ENCODE results near the gene USP6NL.

DNA sequence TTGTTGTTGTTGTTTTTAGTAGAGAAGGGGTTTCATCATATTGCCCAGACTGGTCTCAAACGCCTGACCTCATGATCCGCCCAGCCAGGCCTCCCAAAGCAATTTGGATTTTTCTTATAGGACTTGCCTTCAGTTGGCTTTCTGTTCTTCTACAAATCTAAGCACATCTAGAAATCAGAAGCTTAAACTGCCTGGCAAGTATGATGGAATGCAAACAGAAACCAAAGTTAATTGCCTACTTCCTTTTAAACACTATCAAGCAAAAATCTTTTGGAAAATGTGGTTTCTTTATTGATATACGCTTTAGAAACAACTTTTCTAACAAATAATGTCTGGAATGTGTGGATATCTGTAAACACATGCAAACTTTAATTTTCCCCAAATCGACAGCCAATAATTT lies 64.9 kb downstream of the USP6NL start:
- TF ChIP-seq POLR2A (IDR thresholded peaks at IDR 0.05): no peak
- no peak for TF ChIP-seq POLR2AphosphoS5 (IDR thresholded peaks at IDR 0.05)
- no peak for TF ChIP-seq CTCF (IDR thresholded peaks at IDR 0.05)
